GM23338 (cell line): ENCODE measurements around the gene WDR20.

Source experiments
- CREB1 ChIP-seq: fragments of 250-450 bp; sonication (Bioruptor Pico); IDR thresholded peaks from 2 replicates; pipeline ENCODE4 v1.5.0; 2020; ENCODE audit warnings: low read depth, mild to moderate bottlenecking, moderate library complexity
- CTCF ChIP-seq, 2 experiments: fragments of 200-600 bp in 1 of 2; sonication (generic) in 1 of 2; conservative IDR thresholded peaks; 2 replicates each; pipeline versions ENCODE4 v1.5.1 to v1.6.1; 2016 to 2017; ENCODE audit warnings: antibody characterized with exemption in 2 of 2, low read depth in 2 of 2, mild to moderate bottlenecking in 2 of 2, moderate library complexity in 1 of 2
- EZH2 ChIP-seq: fragments of 200-600 bp; sonication (generic); IDR thresholded peaks from one replicate; pipeline ENCODE4 v1.8.0; 2017; ENCODE audit warnings: antibody characterized with exemption, mild to moderate bottlenecking, low read depth; ENCODE audit not compliant: unreplicated experiment
- EZH2phosphoT487 ChIP-seq: fragments of 200-600 bp; sonication (generic); IDR thresholded peaks from one replicate; pipeline ENCODE4 v1.8.1; 2018; ENCODE audit warnings: antibody characterized with exemption; ENCODE audit not compliant: unreplicated experiment
- JUNB ChIP-seq: IDR thresholded peaks from one replicate; pipeline ENCODE4 v1.6.1; 2016; ENCODE audit warnings: antibody characterized with exemption; ENCODE audit not compliant: unreplicated experiment
- POLR2AphosphoS5 ChIP-seq: IDR thresholded peaks from 2 replicates; pipeline ENCODE4 v1.6.1; 2016; ENCODE audit warnings: antibody characterized with exemption, low read depth
- REST ChIP-seq: IDR thresholded peaks from one replicate; pipeline ENCODE4 v1.6.1; 2018; ENCODE audit warnings: antibody characterized with exemption; ENCODE audit not compliant: unreplicated experiment

GRCh38 chr14:102220031-102220430, 80.3 kb downstream of the WDR20 start:
- no peak for TF ChIP-seq CTCF (conservative IDR thresholded peaks at IDR 0.05; ENCODE audit: low read depth in 2 of 2)
- no peak for TF ChIP-seq EZH2
- TF ChIP-seq REST: no peak
- TF ChIP-seq JUNB: no peak
- TF ChIP-seq CREB1 (CRISPR knock-in tag): no peak
- TF ChIP-seq POLR2AphosphoS5: no peak
- TF ChIP-seq EZH2phosphoT487: no peak
